NCI-H345 treated with DMSO at 0.1 percent for 48 hours (cell line): ENCODE measurements around the gene ITGA8.
"Not testable (repeated sequence)": the region's sequence is repeated elsewhere in the genome, so short reads cannot be mapped to it uniquely, and the experiment has no call there.

ENCODE experiments used
- DNase-seq: peaks from one replicate; lab custom pipeline; 2025; ENCODE audit not compliant: unreplicated experiment; lab: John Stamatoyannopoulos, UW

The ITGA8 gene

DNA sequence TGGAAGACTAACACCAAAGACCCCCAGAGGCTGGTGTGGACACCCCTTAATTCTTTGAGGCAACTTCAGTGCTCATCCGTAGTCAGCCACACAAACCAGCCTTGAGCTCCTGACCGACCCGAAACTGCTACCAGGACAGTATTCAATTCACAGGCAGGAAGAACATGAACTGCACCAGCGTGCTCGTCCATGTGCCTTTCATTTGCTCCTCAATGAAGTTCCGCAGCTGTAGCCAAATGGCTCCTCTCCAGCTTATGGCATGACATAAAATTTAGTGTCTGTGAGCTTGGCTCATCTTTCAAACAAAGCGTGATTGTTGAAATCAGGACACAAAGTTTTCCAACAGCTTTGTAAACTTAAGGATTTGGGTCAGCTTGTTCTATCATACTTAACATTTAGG, 204.5 kb downstream of the ITGA8 start:
- no peak for DNase-seq

DNA sequence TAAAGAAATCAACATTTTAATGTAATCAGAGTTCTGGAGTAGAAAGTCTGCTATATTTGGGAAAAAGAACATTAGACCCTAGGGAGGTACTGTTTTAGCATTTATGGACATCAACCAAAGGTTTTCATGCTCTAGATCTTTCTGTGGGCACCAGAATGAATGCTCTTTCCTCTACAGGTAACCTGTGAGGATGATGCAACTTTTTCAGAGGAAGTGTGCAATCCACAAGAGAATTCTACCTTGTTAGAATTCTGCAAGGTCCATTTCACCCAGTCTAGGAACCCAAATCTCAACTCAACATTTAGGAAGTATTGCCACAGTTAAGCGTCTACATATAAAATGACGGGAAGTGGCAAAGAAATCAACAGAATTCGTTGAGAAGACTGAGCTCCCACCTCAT, 208.8 kb downstream of the ITGA8 start:
- DNase-seq, result no peak

DNA sequence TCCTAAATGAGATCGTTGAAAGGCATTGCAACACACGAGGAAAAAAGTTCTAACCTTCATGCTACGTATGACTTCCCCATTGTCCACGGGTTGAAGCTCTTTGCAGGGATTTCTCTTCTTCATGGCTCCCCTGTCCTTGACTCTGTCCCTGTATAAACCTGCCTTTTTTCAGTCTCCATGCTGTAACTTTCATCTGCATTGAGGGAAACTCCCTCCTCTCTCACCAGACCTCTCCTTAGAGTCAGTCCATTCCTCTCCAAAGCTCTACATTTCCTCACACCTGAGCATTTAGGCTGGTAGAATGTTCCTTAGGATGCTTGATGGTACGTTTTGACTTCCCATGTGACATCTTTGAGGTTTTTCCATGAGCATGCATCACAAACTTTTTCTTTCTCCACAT, 214.4 kb downstream of the ITGA8 start:
- no peak for DNase-seq

DNA sequence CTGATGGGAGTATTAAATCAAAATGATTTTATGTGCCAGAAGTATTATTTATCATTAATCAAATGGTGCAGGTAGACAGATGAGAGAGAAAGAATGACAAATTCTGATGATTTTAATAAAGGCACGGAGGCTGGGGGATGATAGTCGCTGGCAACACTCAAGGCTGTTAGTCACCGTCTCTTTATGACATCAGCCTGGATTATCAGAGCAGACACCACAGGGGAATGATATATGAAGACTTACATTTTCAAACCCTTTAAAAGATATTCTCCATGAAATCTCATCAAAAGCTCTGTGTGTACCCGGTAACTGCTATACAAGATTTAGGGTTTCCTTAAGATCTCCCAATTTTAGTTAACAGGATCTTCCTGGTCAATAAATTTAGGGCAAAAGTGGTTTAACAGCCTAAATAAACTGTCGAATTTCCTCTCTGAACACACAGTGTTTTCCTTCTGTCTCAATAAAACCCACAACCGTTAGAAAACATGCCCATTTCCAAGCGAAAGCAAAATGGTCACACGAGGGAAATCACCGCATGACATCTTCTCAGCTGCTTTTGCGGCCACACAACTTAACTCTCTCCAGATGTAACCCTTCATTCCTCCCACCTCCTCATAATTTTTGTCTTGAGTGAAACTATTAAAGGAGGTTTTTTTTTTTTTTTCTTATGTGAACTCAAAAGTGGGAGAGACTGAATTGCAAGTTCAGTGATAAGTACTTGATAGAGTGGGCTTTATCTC, 215.5 kb downstream of the ITGA8 start:
- no peak for DNase-seq

- DNase-seq, result no peak
Observed at GRCh38 chr10:15494850-15495506, 224.7 kb downstream of the ITGA8 start.

- DNase-seq, result no peak
Observed at GRCh38 chr10:15491856-15492642, 227.7 kb downstream of the ITGA8 start.

DNA sequence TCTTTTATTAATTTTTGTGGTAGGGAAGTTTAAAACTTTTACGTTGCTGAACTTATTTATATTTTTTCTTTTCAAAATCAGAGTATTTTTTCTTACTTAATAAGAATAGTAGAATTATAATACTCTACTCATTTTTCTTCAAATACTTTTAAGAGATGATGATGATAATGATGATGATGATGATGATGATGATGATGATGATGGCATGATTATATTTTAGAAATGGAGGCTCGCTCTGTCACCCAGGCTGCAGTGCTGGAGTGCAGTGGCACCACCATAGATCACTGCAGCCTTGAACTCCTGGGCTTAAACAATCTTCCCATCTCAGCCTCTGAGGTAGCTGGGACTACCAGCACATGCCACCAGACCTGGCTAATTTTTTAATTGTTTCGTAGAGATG, 230.3 kb downstream of the ITGA8 start:
- no peak for DNase-seq

DNA sequence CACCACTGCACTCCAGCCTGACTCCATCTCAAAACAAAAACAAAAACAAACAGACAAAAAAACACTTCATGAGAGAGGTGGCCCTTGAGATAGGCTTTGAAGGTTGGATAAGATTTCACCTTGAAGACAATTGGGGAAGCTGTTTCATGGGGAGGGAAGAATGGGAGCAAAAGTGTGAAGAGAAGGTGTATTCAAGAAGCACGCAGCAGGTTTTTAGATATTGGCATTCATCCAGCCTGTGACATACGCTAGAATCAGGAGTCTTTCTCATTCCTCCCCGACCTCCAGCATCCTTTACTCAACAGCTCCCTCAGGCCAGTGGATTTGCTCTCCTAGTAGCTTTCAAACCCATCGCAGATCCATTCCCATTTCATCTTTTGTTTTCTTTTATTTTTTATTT, 232.3 kb downstream of the ITGA8 start:
- DNase-seq, result no peak

GRCh38 chr10:15486404-15486803, 233.3 kb downstream of the ITGA8 start:
- no peak for DNase-seq

DNA sequence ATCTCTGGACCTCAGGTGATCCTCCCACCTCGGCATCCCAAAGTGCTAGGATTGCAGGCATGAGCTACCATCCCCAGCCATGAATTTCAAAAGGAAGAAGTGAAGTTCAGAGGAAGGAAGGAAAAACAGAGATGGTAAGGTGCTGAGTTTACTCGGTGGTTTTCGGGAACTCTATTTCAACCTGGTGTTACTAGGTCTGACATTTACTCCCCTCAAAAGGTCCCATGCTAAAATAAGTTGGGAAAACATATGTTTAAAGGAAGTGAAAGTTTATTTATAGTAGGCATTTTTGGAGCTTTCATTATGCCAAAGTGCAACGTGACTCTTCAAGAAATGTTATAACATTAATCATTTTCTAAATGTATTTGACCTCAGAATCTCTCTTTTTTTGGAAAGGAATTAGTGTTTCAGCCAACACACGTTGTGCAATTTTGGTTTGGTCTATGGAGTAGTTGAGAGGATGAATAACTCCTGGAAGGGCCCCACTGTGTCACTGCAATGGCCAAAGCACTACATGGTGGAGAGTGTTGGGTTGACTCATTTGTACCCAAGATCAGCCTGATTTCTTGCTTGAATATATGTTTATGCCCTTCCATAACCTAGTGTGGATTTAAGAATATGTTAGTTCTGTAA, 233.9 kb downstream of the ITGA8 start:
- DNase-seq, result no peak

DNA sequence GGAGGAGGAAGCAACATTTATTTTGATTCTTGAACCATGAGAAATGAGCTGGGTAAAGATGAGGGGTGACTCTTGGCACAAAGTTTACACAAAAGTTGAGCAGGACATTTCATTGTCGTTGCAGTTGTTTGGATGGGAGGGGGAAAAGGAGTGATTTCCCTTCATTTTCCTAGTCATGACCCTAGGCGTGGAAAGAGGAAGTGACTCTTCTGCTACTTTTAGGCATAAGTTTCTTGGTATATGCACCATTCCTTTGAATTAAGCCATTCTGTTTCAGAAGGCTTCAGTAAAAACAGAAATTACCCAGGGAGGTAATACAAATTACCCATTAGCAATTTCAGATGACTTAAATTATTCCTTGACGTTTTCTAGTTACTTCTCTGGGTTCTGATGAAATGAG, 234.7 kb downstream of the ITGA8 start:
- DNase-seq, result no peak

DNA sequence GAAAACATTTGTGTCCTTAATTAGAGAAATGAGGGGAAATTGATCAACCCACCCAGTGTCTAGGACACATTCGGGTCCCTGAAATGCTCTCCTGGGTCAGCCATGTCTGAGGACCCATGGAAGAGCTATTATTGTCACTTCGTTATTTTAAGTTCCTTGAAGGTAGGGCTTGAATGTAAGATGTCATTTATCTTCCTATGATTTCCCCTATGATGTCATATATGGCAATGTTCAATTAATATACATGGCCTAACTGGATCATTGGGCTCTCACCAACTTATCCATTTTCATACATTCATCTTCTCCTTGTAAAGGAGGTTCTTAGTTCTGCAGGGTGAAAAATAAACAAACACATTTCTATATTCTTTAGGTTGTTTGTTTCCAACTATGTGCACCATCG, 235.6 kb downstream of the ITGA8 start:
- no peak for DNase-seq

GRCh38 chr10:15483215-15484075, 236.3 kb downstream of the ITGA8 start:
- no peak for DNase-seq

- no peak for DNase-seq
Observed at GRCh38 chr10:15482156-15482555, 237.6 kb downstream of the ITGA8 start.

DNA sequence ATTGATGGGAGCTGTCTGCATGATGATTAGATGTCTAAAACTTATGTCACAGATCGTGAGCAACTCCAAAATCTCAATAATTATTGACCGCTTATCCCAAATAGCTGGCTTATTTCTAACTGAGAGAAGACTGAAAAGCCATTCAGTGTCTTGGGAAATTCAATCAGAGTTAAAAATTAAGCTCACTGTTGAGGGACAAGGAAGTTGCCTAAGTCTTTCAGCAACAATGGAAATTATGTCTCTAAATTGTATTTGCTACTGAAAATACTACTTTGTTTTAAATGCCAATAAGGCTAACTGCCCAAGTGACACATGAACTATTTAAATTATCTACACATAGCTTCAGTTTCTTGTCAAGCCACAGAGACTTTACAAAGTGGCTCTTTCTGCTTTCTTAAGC, 240.8 kb downstream of the ITGA8 start:
- DNase-seq, result no peak

DNA sequence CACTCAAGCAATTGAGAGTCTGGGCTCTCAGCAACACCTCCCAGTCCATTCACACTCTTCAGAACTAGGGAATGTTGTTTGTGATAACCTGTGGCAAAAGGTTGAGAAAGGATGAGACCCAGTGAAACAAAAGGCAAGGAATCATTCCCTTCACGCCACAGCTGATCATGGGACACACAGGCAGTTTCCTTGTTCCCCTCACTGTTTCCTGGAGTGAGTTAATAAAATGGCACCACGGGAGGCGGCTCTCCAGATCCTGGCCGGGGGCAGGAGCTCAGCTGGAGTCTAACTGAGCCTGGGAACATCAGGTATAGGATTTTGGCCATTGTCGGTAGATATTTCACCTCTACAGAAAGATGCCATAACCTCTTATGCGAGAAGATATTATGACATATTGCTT, 241.3 kb downstream of the ITGA8 start:
- no peak for DNase-seq

- no peak for DNase-seq
Observed at GRCh38 chr10:15476337-15476736, 243.4 kb downstream of the ITGA8 start.

DNA sequence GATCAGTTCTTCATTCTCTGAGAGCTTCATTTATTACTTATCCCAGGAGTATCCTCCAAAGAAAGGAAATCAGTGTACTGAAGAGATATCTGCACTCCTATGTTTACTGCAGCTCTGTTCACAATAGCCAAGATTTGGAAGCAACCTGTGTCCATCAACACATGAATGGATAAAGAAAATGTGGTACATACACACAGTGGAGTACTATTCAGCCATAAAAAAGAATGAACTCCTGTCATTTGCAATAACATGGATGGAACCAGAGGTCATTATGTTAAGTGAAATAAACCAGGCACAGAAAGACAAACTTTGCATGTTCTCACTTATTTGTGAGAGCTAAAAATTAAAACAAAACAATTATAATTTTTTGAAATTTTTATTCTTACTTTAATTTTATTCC, 244.3 kb downstream of the ITGA8 start:
- DNase-seq, result not testable (repeated sequence)

GRCh38 chr10:15474671-15475070, 245.1 kb downstream of the ITGA8 start:
- no peak for DNase-seq

GRCh38 chr10:15473396-15473767, 246.3 kb downstream of the ITGA8 start:
- no peak for DNase-seq
